Measurements from ENCODE around the gene RBM10. TPM values are rescaled to one million over a fixed set of nuclear protein-coding genes. Genes with fewer than 3 reads are reported as not detected.

Gene RBM10
- total and polyA plus RNA-seq, 9 of the 15 experiments (the other 6 are each of a cell fraction or from before 2014, with no cell fraction given): 1.1 to 61.7 (median 31.5) TPM

- H3K27ac ChIP-seq (ENCODE audit: extremely low read depth, low read depth, low read length): no peak overlapping the region
- peaks cover 29% of the 10 kb centered on the region for H3K79me2 ChIP-seq (ENCODE audit: control insufficient read depth, insufficient read depth, low read length)
- FAIRE-seq (no peak), DNase-seq (ENCODE audit: extremely low read depth in 1 of 4, low spot score in 3 of 4) (no peak), ATAC-seq (no peak)
- intact Hi-C loops (cut with micrococcal nuclease) (no loop called here), in situ Hi-C loops (cut with MboI) (no loop called here)
- H2AFZ ChIP-seq (ENCODE audit: low read depth, low read length): no peak overlapping the region
- peaks cover 8 to 13% of the 10 kb centered on the region in 2 experiments; a peak in 3 of 5 replicates for H3K4me1 ChIP-seq (replicated peaks in 1 of 2; ENCODE audit: control insufficient read depth in 2 of 2, insufficient read depth in 2 of 2, low read length in 2 of 2)
- no TSS peak for BruUV-seq (replicated peaks)
- CTCF ChIA-PET (ENCODE audit: low intra/inter-chr PET ratio): interaction anchor here (0.6 kb wide), 1 partner anchor 13 kb away, joined by 5 read pairs; no protein-coding TSS in a partner anchor
- no peak overlapping the region for H3K4me2 ChIP-seq (ENCODE audit: insufficient read depth, low read length)
- 100% methylated on average over 2 of the region's 4 CpGs for WGBS (ENCODE audit: insufficient coverage, low coverage, missing lambda C conversion rate)
- no peak overlapping the region for H3K4me3 ChIP-seq
- H4K20me1 ChIP-seq (replicated peaks; ENCODE audit: control insufficient read depth, insufficient read depth, low read length): peaks cover 22% of the 10 kb centered on the region
- POLR2A ChIA-PET: interaction anchor here (2.1 kb wide), 1 partner anchor 8 kb away, joined by 10 read pairs; the partner anchor contains the start of gene USP11
- no peaks in the 10 kb centered on the region for H3K27me3 ChIP-seq (ENCODE audit: control insufficient read depth in 2 of 2, insufficient read depth in 2 of 2, low read length in 2 of 2)
- H3K9me1 ChIP-seq (ENCODE audit: control insufficient read depth, insufficient read depth, low read length): peaks cover under 1% of the 10 kb centered on the region
- no peak overlapping the region for H3K9ac ChIP-seq (ENCODE audit: insufficient read depth in 1 of 2, low read depth in 2 of 2, low read length in 2 of 2)
- H3K36me3 ChIP-seq (ENCODE audit: control insufficient read depth, insufficient read depth, low read length): peaks cover 85% of the 10 kb centered on the region; the same call in 2 of the 3 replicates
- no peaks in the 10 kb centered on the region for H3K9me3 ChIP-seq (replicated peaks; ENCODE audit: control insufficient read depth, insufficient read depth, low read depth, low read length)
- TF ChIP-seq POLR2H (tag; IDR thresholded peaks at IDR 0.05; ENCODE audit: low read depth) (no peak), COPS2 (conservative IDR thresholded peaks at IDR 0.05) (no peak), PKNOX1 (IDR thresholded peaks at IDR 0.05) (no peak), TSHZ1 (CRISPR knock-in tag; IDR thresholded peaks at IDR 0.05) (no peak), HINFP (tag; conservative IDR thresholded peaks at IDR 0.05; ENCODE audit: low read depth) (no peak), XRCC5 (IDR thresholded peaks at IDR 0.05; ENCODE audit: low read depth, low read length) (no peak), GTF2B (IDR thresholded peaks at IDR 0.05; ENCODE audit: extremely low read depth, insufficient read length) (no peak), ZBTB9 (CRISPR knock-in tag; IDR thresholded peaks at IDR 0.05) (no peak), ZNF282 (CRISPR knock-in tag; IDR thresholded peaks at IDR 0.05) (no peak), MEF2A (IDR thresholded peaks at IDR 0.05; ENCODE audit: control insufficient read depth, low read depth, low read length) (no peak), JUNB (CRISPR knock-in tag; conservative IDR thresholded peaks at IDR 0.05) (no peak), ZFX (CRISPR knock-in tag; IDR thresholded peaks at IDR 0.05) (no peak), ETV5 (CRISPR knock-in tag; IDR thresholded peaks at IDR 0.05; ENCODE audit: low read depth) (no peak), NR2C2 (CRISPR knock-in tag; IDR thresholded peaks at IDR 0.05) (no peak), NR2C2 (tag; IDR thresholded peaks at IDR 0.05) (no peak)
Measured at GRCh38 chrX:47224896-47225290, 79.9 kb downstream of the RBM10 start.
